GM12878 (cell line): Measurements from ENCODE around the gene RCHY1. TPM values are rescaled to one million over a fixed set of nuclear protein-coding genes. Genes with fewer than 3 reads are reported as not detected.

ENCODE experiments used
- BACH1 ChIP-seq: fragments of 450-650 bp; IDR thresholded peaks from 2 replicates; pipeline ENCODE4 v1.6.1; 2017; ENCODE audit warnings: mild to moderate bottlenecking, borderline replicate concordance
- NR2C2 ChIP-seq: IDR thresholded peaks from 2 replicates; pipeline ENCODE4 v1.6.1; 2011; ENCODE audit warnings: borderline replicate concordance, low read depth; ENCODE audit not compliant: control insufficient read depth, insufficient read length
- POLR2AphosphoS2 ChIP-seq: IDR thresholded peaks from 2 replicates; pipeline ENCODE4 v1.6.1; 2011; ENCODE audit warnings: low read depth, mild to moderate bottlenecking, low read length, improper control_type of control experiment, moderate library complexity
- RCOR1 ChIP-seq: conservative IDR thresholded peaks from 2 replicates; pipeline ENCODE4 v1.6.1; 2012; ENCODE audit warnings: low read depth, low read length, improper control_type of control experiment
- SREBF1 ChIP-seq: IDR thresholded peaks from 2 replicates; pipeline ENCODE4 v1.6.1; 2012; ENCODE audit warnings: mild to moderate bottlenecking, low read length
- TCF7 ChIP-seq: IDR thresholded peaks from 2 replicates; pipeline ENCODE4 v1.6.1; 2014; ENCODE audit warnings: antibody characterized with exemption, borderline replicate concordance
- WRNIP1 ChIP-seq: IDR thresholded peaks from 2 replicates; pipeline ENCODE4 v1.6.1; 2011; ENCODE audit warnings: low read depth, low read length, improper control_type of control experiment, borderline replicate concordance
- ZBTB11 ChIP-seq: fragments of 450-650 bp; formaldehyde crosslinking; IDR thresholded peaks from 2 replicates; pipeline ENCODE4 v1.5.0; 2022; ENCODE audit warnings: mild to moderate bottlenecking, missing genetic modification characterization
- ZBTB4 ChIP-seq: fragments of 450-650 bp; formaldehyde crosslinking; IDR thresholded peaks from 2 replicates; pipeline ENCODE4 v1.4.0; 2022; ENCODE audit warnings: mild to moderate bottlenecking, moderate library complexity
- ZSCAN29 ChIP-seq: fragments of 450-650 bp; IDR thresholded peaks from 2 replicates; pipeline ENCODE4 v1.6.1; 2017; ENCODE audit warnings: mild to moderate bottlenecking, moderate library complexity
- polyA plus RNA-seq, 11 experiments: library from polyadenylated mRNA; depleted of rRNA in 4 of 11; unstranded in 6 of 11; stranded (reverse) in 5 of 11; fragments of >200 nt; fragmentation: Nextera tagmentation in 4 of 11; fragmentation: Illumina TruSeq in 1 of 11; extraction: Ambion mirVana in 4 of 11; extraction: Trizol in 1 of 11; gene quantifications; 1 replicate in 1 of 11; 2 replicates in 10 of 11; pipeline versions ENCODE4 v1.2.1 to v1.2.3, GENCODE V29; 2011 to 2016; ENCODE audit warnings: inconsistent platforms in 2 of 11, missing spikeins in 2 of 11, low read depth in 1 of 11
- total RNA-seq, 4 experiments: library from RNA; depleted of rRNA in 3 of 4; stranded (reverse); fragments of >200 nt in 3 of 4; fragmentation: Illumina TruSeq in 1 of 4; extraction: Trizol in 1 of 4; gene quantifications; 2 replicates each; pipeline versions ENCODE4 v1.2.1 to v1.2.3, GENCODE V29; 2013 to 2021

Gene RCHY1
- total and polyA plus RNA-seq, 10 of the 15 experiments (the other 5 are each of a cell fraction or from before 2014, with no cell fraction given): 12.0 to 50.6 (median 26.4) TPM

GRCh38 chr4:75514131-75514948 lies at the start of gene RCHY1, which contains the start of gene THAP6 (continued):
- TF ChIP-seq WRNIP1 (no peak), POLR2AphosphoS2 (peak; percentile 95), BACH1 (0 out of 2 replicates have a peak, but pooled peaks have one; percentile 14), ZBTB4 (peak; percentile 69; the same call in 1 of the 2 replicates), NR2C2 (no peak), RCOR1 (0 out of 2 replicates have a peak, but pooled peaks have one; percentile 75), ZSCAN29 (no peak), SREBF1 (peak; percentile 44), TCF7 (no peak), ZBTB11 (CRISPR knock-in tag) (peak; percentile 34; the same call in 1 of the 2 replicates)
